ENCODE measurements around the gene KRT31. TPM values are rescaled to one million over a fixed set of nuclear protein-coding genes. Genes with fewer than 3 reads are reported as not detected.

KRT31 gene
- total RNA-seq, 6 experiments from 2014 or later: 0.09 to 0.14 TPM; not detected in 4

DNA sequence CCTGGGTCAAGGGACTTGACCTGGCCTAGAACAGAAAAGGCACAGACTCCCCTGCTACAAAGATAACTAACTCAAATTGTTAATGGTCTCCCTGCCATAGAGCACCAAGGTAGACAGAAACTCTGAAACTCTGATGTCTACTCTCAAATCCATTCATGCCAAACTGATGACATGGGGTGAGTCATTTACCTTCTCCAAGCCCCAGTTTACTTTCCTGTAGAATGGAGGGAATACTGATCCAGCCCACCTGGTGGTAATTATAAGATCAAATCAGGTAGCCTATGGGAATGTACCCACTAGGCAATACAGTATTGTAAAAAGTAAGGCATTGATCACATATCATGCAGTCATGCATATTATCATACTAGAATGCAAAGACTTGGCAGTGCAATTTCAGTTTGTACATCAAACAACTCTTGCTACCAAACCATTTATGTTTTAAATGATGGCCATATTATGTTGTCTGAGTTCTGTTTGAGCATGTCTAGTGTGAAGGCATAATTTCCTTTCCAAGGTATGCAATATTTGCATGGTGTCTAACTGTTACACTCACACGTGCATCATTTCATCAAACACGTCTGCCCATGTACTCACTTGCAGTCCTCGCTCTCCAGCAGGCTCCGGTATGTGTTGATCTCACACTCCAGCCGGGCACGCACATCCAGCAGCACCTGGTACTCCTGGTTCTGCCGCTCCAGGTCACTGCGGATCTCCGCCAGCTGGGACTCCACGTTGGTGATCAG is 3.0 kb downstream of the KRT31 start:
- no peak for DNase-seq
- no peak overlapping the region for H3K4me3 Mint-ChIP-seq
- H3K27me3 Mint-ChIP-seq (ENCODE audit: insufficient read depth): no peaks in the 10 kb centered on the region; the same call in none of the 2 replicates
- no peaks in the 10 kb centered on the region for H3K36me3 Mint-ChIP-seq (ENCODE audit: low read depth)
- TF ChIP-seq, protein P1, sequence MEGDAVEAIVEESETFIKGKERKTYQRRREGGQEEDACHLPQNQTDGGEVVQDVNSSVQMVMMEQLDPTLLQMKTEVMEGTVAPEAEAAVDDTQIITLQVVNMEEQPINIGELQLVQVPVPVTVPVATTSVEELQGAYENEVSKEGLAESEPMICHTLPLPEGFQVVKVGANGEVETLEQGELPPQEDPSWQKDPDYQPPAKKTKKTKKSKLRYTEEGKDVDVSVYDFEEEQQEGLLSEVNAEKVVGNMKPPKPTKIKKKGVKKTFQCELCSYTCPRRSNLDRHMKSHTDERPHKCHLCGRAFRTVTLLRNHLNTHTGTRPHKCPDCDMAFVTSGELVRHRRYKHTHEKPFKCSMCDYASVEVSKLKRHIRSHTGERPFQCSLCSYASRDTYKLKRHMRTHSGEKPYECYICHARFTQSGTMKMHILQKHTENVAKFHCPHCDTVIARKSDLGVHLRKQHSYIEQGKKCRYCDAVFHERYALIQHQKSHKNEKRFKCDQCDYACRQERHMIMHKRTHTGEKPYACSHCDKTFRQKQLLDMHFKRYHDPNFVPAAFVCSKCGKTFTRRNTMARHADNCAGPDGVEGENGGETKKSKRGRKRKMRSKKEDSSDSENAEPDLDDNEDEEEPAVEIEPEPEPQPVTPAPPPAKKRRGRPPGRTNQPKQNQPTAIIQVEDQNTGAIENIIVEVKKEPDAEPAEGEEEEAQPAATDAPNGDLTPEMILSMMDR (IDR thresholded peaks at IDR 0.05): no peak
- no peak overlapping the region for H3K27ac Mint-ChIP-seq
- H3K4me1 Mint-ChIP-seq (ENCODE audit: low read depth): peaks cover 50% of the 10 kb centered on the region
- H3K9me3 Mint-ChIP-seq: no peaks in the 10 kb centered on the region

DNA sequence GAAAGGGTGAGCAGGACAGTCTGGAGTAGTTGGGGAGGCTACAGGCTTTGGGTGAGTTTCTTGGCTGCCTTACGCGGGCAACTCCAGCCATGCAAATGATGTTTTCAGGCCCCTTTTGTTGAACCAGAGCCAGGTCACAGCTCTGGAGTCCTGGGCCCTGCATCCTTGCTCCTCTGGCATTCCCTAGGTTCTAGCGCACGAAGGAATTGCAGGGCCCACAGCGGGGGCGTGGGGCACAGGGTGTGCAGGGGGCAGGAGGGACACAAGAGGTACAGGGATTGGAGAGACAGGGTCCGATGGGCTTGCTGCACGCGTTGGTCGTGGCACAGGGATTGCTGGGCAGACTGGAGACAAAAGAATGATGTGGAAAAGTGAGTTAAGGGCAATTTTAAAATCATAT is 3.6 kb downstream of the KRT31 start:
- Mint-ChIP-seq H3K4me1 (ENCODE audit: low read depth) (peaks cover 52% of the 10 kb centered on the region), H3K27me3 (ENCODE audit: insufficient read depth) (no peaks in the 10 kb centered on the region; the same call in none of the 2 replicates), H3K4me3 (no peak overlapping the region), H3K27ac (no peak overlapping the region), H3K9me3 (no peaks in the 10 kb centered on the region), H3K36me3 (ENCODE audit: low read depth) (no peaks in the 10 kb centered on the region)
- TF ChIP-seq, protein P1 (IDR thresholded peaks at IDR 0.05): no peak
- no peak for DNase-seq

DNA sequence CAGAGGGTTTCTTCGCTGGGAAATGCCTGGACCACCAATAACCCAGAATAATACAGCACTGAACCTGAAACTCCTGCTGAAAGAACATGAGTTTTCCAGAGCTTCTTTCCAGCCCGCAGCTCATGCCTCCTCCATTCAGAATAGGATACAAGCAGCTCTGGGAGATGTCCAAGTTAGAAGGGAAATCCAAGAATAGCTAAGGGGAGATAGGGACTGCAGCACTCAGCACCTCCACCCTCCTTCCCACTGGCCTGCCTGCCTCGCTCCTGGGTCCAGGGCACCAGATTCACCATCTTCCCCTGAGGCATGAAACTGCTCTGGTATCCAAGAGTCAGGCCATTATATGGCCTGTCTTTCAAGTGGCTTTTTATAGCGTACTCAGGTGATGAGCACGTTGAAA is 4.1 kb downstream of the KRT31 start:
- TF ChIP-seq, protein P1 (IDR thresholded peaks at IDR 0.05): no peak
- Mint-ChIP-seq H3K27ac (no peak overlapping the region), H3K9me3 (no peaks in the 10 kb centered on the region), H3K4me3 (no peak overlapping the region), H3K36me3 (ENCODE audit: low read depth) (no peaks in the 10 kb centered on the region), H3K27me3 (ENCODE audit: insufficient read depth) (no peaks in the 10 kb centered on the region; the same call in none of the 2 replicates), H3K4me1 (ENCODE audit: low read depth) (peaks cover 52% of the 10 kb centered on the region)
- no peak for DNase-seq

DNA sequence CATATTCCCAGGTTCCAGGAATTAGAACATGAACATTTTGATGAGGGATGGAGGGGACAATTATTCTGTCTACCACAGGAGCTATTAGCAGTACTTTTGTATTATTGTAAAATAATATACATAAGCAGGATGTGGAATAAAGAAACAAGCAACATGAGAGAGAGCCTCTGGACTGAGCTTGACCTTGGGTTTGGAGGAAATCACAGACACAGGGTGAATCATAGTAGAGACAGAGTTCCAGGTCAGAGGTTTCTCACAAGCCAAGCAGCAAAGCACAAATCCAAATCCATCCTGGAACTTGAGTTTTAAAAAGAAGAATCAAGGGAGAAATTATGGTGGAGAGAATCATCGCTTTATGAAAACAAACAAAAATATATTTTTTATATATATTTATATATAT is 5.1 kb downstream of the KRT31 start:
- no peaks in the 10 kb centered on the region; the same call in none of the 2 replicates for H3K27me3 Mint-ChIP-seq (ENCODE audit: insufficient read depth)
- DNase-seq: peak; percentile 29
- no peak overlapping the region for H3K4me3 Mint-ChIP-seq
- H3K9me3 Mint-ChIP-seq: peaks cover 4% of the 10 kb centered on the region; the same call in 1 of the 2 replicates
- H3K4me1 Mint-ChIP-seq (ENCODE audit: low read depth): peaks cover 52% of the 10 kb centered on the region
- peak overlapping the region; percentile 27 for H3K27ac Mint-ChIP-seq
- TF ChIP-seq, protein P1 (IDR thresholded peaks at IDR 0.05): no peak
- 0 out of 2 replicates have a peak, but pooled peaks cover 6% of the 10 kb centered on the region for H3K36me3 Mint-ChIP-seq (ENCODE audit: low read depth)

DNA sequence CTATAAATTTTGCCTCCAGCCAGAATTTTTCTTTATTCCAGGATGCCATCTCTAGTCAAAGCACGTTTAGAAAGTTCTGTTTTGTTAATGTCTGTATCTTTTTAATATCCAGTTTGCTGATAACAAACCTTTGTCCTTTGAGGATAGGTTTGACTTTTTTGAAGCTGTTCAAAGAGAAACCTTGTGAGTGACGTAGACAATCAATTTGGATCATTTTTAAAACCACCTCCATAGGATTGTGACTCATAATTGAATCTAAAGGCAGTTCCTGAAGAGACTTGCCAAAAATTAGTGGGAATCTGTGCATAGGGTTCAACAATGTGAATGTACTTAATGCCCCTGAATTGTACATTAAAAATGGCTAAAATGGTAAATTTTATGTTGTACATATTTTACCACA is 5.9 kb downstream of the KRT31 start:
- Mint-ChIP-seq H3K27me3 (ENCODE audit: insufficient read depth) (no peaks in the 10 kb centered on the region; the same call in 1 of the 2 replicates), H3K27ac (no peak overlapping the region), H3K4me1 (ENCODE audit: low read depth) (peaks cover 52% of the 10 kb centered on the region), H3K4me3 (no peak overlapping the region), H3K36me3 (ENCODE audit: low read depth) (peaks cover 11% of the 10 kb centered on the region), H3K9me3 (peaks cover 9% of the 10 kb centered on the region)
- TF ChIP-seq, protein P1 (IDR thresholded peaks at IDR 0.05): no peak
- no peak for DNase-seq

Measured in HFFc6 (cell line).